ENCODE results near the gene PRKN.

- TF ChIP-seq CTCF (IDR thresholded peaks at IDR 0.05), result no peak
- TF ChIP-seq EP300 (IDR thresholded peaks at IDR 0.05), result no peak
Measured at GRCh38 chr6:161372422-161372793, 1355.2 kb downstream of the PRKN start.

All from tibial nerve (tissue), 4 donors.